DOHH2 (cell line): Measurements from ENCODE around the gene TBX3.

ENCODE experiments used
- H3F3A ChIP-seq: fragments of 200-600 bp; sonication (generic), shearing (Covaris generic); 2 replicates; pipeline ENCODE4 v1.6.0; 2016; ENCODE audit warnings: antibody characterized with exemption, mild to moderate bottlenecking; ENCODE audit not compliant: control insufficient read depth, insufficient read depth
- H3K27ac ChIP-seq: fragments of 200-600 bp; sonication (generic); 2 replicates; pipeline ENCODE4 v1.5.1; 2014; ENCODE audit warnings: low read depth, mild to moderate bottlenecking, low read length, moderate library complexity
- H3K27me3 ChIP-seq: fragments of 200-600 bp; sonication (generic); 2 replicates; pipeline ENCODE4 v1.6.1; 2014; ENCODE audit warnings: mild to moderate bottlenecking, low read length, mixed read lengths; ENCODE audit not compliant: control insufficient read depth
- H3K36me3 ChIP-seq: fragments of 200-600 bp; sonication (generic); 2 replicates; pipeline ENCODE4 v1.6.1; 2014; ENCODE audit warnings: mild to moderate bottlenecking, low read length, moderate library complexity, mixed read lengths; ENCODE audit not compliant: control insufficient read depth
- H3K4me1 ChIP-seq: fragments of 200-600 bp; sonication (generic); 2 replicates; pipeline ENCODE4 v1.6.1; 2014; ENCODE audit warnings: mild to moderate bottlenecking, low read length, mixed read lengths; ENCODE audit not compliant: control insufficient read depth
- H3K4me2 ChIP-seq: fragments of 200-600 bp; sonication (generic); 2 replicates; pipeline ENCODE4 v1.6.0; 2014; ENCODE audit warnings: mild to moderate bottlenecking, low read length, moderate library complexity
- H3K4me3 ChIP-seq: fragments of 200-600 bp; sonication (generic); 2 replicates; pipeline ENCODE4 v1.5.1; 2014; ENCODE audit warnings: mild to moderate bottlenecking, low read length, mixed read lengths
- H3K79me2 ChIP-seq: fragments of 200-600 bp; sonication (generic); 2 replicates; pipeline ENCODE4 v1.6.1; 2014; ENCODE audit warnings: mild to moderate bottlenecking, low read length, mixed read lengths; ENCODE audit not compliant: control insufficient read depth
- H3K9me2 ChIP-seq: fragments of 200-600 bp; sonication (generic); replicated peaks from 2 replicates; pipeline ENCODE4 v1.6.1; 2014; ENCODE audit warnings: mild to moderate bottlenecking, low read length, mixed read lengths; ENCODE audit not compliant: control insufficient read depth
- H3K9me3 ChIP-seq: fragments of 200-600 bp; sonication (generic); 2 replicates; pipeline ENCODE4 v1.6.1; 2014; ENCODE audit warnings: antibody characterized with exemption, low read length, mixed read lengths; ENCODE audit not compliant: control insufficient read depth, insufficient read depth
- H4K20me1 ChIP-seq: fragments of 200-600 bp; sonication (generic); 2 replicates; pipeline ENCODE4 v1.6.0; 2014; ENCODE audit warnings: low read depth, mild to moderate bottlenecking, antibody characterized with exemption, low read length, moderate library complexity; ENCODE audit not compliant: control insufficient read depth, insufficient read depth
- CTCF ChIP-seq: fragments of 200-600 bp; sonication (generic); IDR thresholded peaks from one replicate; pipeline ENCODE4 v1.5.1; 2014; ENCODE audit warnings: antibody characterized with exemption, mild to moderate bottlenecking, low read depth, low read length; ENCODE audit not compliant: poor library complexity, severe bottlenecking
- EZH2phosphoT487 ChIP-seq: fragments of 200-600 bp; sonication (generic); IDR thresholded peaks from 2 replicates; pipeline ENCODE4 v1.6.1; 2017; ENCODE audit warnings: borderline replicate concordance, mild to moderate bottlenecking, antibody characterized with exemption, low read length, moderate library complexity, mixed read lengths

TBX3 gene

GRCh38 chr12:114685869-114686268, 1.9 kb upstream of the TBX3 start:
- H3K9me3 ChIP-seq: no peaks in the 10 kb centered on the region
- no peak overlapping the region for H3K27ac ChIP-seq
- no peaks in the 10 kb centered on the region for H3K36me3 ChIP-seq
- H3K4me3 ChIP-seq: no peak overlapping the region
- TF ChIP-seq CTCF: no peak
- TF ChIP-seq EZH2phosphoT487: no peak
- no peaks in the 10 kb centered on the region for H3K79me2 ChIP-seq
- peaks cover 30% of the 10 kb centered on the region for H3K27me3 ChIP-seq
- H4K20me1 ChIP-seq: no peaks in the 10 kb centered on the region
- no peak overlapping the region for H3K4me2 ChIP-seq
- no peaks in the 10 kb centered on the region for H3K4me1 ChIP-seq
- no peaks in the 10 kb centered on the region for H3K9me2 ChIP-seq
- no peaks in the 10 kb centered on the region for H3F3A ChIP-seq

GRCh38 chr12:114685320-114685781, 1.4 kb upstream of the TBX3 start:
- H3K4me2 ChIP-seq: no peak overlapping the region
- no peaks in the 10 kb centered on the region for H3K4me1 ChIP-seq
- no peaks in the 10 kb centered on the region for H4K20me1 ChIP-seq
- no peak overlapping the region for H3K4me3 ChIP-seq
- no peaks in the 10 kb centered on the region for H3K79me2 ChIP-seq
- no peaks in the 10 kb centered on the region for H3K36me3 ChIP-seq
- no peak for TF ChIP-seq CTCF
- no peak for TF ChIP-seq EZH2phosphoT487
- H3K9me3 ChIP-seq: no peaks in the 10 kb centered on the region
- peaks cover 25% of the 10 kb centered on the region for H3K27me3 ChIP-seq
- no peak overlapping the region for H3K27ac ChIP-seq
- no peaks in the 10 kb centered on the region for H3F3A ChIP-seq
- H3K9me2 ChIP-seq: no peaks in the 10 kb centered on the region

DNA sequence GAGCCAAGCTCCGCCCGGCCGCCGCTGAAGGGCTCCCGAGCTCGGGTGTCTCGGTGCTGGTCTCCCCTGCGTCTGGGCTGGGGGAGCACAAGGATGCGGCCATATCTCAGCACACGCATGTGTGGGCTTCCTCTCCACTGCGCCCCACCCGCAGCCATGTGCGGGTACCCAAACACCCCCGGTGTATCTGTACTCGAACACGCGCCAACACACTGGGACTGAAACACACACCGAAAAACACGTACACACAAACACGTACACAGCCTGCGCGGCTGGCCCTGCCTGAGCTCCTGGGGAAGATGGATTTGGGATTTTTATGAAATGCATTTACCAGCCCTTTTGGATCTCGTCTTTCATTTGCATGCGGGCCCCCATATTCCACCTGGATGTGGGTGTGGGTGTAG, 897 bp upstream of the TBX3 start:
- no peaks in the 10 kb centered on the region for H3K9me3 ChIP-seq
- H3K4me3 ChIP-seq: no peak overlapping the region
- H3K9me2 ChIP-seq: no peaks in the 10 kb centered on the region
- H3K79me2 ChIP-seq: no peaks in the 10 kb centered on the region
- H3K36me3 ChIP-seq: no peaks in the 10 kb centered on the region
- H3K4me1 ChIP-seq: no peaks in the 10 kb centered on the region
- peaks cover 20% of the 10 kb centered on the region for H3K27me3 ChIP-seq
- no peak overlapping the region for H3K27ac ChIP-seq
- no peaks in the 10 kb centered on the region for H3F3A ChIP-seq
- no peaks in the 10 kb centered on the region for H4K20me1 ChIP-seq
- no peak overlapping the region for H3K4me2 ChIP-seq
- TF ChIP-seq CTCF: no peak
- TF ChIP-seq EZH2phosphoT487: no peak

GRCh38 chr12:114683709-114684097, 272 bp downstream of the TBX3 start:
- no peak overlapping the region for H3K27ac ChIP-seq

More at GRCh38 chr12:114683709-114684097, 272 bp downstream of the TBX3 start:
- no peaks in the 10 kb centered on the region for H3K9me3 ChIP-seq
- H4K20me1 ChIP-seq: no peaks in the 10 kb centered on the region
- no peak overlapping the region for H3K4me3 ChIP-seq
- H3K4me1 ChIP-seq: no peaks in the 10 kb centered on the region
- TF ChIP-seq CTCF: no peak
- no peak for TF ChIP-seq EZH2phosphoT487
- peaks cover 10% of the 10 kb centered on the region for H3K27me3 ChIP-seq
- H3K9me2 ChIP-seq: no peaks in the 10 kb centered on the region
- H3K36me3 ChIP-seq: no peaks in the 10 kb centered on the region
- H3K4me2 ChIP-seq: no peak overlapping the region
- H3F3A ChIP-seq: no peaks in the 10 kb centered on the region
- H3K79me2 ChIP-seq: no peaks in the 10 kb centered on the region
